HG03342 (cell line): Measurements from ENCODE around the gene USP4.
"Not testable (repeated sequence)": the region's sequence is repeated elsewhere in the genome, so short reads cannot be mapped to it uniquely, and the experiment has no call there.

Source experiments
- ATAC-seq: cut with Tn5 transposase; IDR thresholded peaks from one replicate; pipeline ENCODE4 v1.9.1; 2021; ENCODE audit warnings: mild to moderate bottlenecking, moderate library complexity; ENCODE audit not compliant: unreplicated experiment

Gene USP4, protein sequence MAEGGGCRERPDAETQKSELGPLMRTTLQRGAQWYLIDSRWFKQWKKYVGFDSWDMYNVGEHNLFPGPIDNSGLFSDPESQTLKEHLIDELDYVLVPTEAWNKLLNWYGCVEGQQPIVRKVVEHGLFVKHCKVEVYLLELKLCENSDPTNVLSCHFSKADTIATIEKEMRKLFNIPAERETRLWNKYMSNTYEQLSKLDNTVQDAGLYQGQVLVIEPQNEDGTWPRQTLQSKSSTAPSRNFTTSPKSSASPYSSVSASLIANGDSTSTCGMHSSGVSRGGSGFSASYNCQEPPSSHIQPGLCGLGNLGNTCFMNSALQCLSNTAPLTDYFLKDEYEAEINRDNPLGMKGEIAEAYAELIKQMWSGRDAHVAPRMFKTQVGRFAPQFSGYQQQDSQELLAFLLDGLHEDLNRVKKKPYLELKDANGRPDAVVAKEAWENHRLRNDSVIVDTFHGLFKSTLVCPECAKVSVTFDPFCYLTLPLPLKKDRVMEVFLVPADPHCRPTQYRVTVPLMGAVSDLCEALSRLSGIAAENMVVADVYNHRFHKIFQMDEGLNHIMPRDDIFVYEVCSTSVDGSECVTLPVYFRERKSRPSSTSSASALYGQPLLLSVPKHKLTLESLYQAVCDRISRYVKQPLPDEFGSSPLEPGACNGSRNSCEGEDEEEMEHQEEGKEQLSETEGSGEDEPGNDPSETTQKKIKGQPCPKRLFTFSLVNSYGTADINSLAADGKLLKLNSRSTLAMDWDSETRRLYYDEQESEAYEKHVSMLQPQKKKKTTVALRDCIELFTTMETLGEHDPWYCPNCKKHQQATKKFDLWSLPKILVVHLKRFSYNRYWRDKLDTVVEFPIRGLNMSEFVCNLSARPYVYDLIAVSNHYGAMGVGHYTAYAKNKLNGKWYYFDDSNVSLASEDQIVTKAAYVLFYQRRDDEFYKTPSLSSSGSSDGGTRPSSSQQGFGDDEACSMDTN

DNA sequence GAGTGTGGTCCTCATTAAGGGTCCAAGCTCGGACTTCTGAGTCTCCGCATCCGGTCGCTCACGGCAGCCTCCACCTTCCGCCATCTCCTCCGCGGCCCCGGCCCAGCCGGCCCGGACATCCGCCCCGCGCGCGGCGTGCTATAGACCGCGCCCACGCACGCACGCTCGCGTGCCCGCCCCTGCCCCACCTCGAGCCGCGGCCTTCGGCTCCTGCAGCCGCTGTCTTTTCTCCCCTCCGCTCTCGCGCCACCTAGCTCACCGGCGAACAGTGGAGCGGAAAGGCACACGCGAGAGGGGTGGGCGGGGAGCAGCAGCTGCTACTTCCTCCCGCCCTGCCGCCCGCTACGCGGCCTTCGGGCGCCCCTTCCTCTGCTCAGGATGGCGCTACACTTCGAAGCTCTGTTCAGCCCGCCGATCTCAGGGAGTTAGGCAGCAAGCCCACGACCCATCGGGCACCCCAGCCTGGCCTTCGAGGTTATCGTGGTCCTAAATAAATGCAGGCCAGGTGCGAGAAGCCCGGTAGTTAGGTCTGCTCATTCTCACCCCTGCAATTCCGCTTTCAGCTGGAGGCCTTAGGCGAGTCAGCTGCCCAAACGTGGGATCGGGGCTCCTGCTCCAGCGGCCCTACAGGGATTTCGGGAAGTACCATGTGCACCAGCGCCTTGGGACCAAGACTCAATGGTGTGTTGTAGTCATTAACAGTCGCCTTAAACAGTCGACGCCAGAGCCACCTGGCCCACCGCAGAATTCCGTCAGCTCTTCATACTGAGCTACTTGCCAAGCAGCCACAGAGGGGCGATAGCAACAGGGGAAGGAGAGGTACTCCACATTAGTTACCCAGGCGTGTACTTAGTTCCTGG, at the start of gene USP4:
USP4 (minus strand) TSS at position 113 of the 860 bp plus-strand sequence; CDS start at position 84, 29 bp downstream.
- ATAC-seq: peak; percentile 71

DNA sequence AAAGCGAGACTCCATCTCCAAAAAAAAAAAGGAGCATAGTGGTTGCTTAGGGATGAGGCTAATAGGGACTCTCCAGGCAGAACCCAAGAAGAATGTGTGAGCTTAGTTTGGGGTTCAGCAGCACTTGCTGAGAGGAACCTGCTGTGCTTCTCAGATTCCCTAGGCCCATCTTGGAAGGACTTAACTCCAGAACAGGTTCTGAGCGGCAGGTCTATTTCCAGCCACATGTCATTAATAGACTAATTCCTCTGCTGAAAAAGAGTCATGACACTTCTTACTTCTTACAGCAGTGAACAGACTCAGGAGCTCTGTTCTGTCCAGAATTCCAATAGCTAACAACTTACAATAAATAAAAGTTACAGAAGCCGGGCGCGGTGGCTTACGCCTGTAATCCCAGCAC, 49.4 kb upstream of the USP4 start:
- ATAC-seq: no peak

DNA sequence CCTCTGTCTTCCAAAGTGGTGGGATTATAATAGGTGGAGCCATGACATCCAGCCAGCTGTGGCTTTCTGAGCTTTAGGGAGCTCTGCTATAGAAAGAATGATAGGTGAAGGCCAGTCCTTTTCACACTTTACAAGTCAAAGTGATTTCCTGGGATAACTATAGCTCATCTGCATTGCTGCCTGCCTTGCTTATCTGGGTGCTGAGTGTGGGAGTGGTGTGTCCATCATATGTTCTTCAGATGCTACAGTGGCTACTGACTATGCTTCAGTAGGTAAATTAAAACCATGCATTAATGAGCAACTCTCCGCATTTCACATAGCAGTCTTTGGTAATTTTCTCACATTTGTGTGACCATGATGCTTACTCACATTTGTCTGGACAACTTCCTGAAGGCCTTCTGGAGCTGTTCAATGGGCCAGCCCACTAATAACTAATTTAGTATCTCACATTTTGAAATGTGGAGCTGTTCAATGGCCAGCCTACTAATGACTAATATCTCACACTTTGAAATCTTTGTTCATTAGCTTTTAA, 48.5 kb upstream of the USP4 start:
- ATAC-seq: no peak

DNA sequence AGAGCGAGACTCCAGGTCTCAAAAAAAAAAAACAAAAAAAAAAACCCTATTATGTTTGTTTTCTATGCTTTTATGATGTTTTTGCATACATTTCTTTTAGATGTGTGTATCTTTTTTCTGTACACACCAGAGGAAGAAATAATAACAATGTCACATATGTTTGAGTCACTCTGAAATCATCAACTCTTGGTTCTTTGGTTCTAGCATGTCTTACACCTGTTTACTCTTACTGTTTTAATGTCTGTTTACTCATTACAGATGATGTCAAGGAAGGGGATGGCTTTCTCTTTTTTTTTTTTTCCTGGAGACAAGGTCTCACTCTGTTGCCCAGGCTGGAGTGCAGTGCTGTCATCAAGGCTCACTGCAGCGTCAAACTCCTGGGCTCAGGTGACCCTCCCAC, 47.9 kb upstream of the USP4 start:
- ATAC-seq: no peak

DNA sequence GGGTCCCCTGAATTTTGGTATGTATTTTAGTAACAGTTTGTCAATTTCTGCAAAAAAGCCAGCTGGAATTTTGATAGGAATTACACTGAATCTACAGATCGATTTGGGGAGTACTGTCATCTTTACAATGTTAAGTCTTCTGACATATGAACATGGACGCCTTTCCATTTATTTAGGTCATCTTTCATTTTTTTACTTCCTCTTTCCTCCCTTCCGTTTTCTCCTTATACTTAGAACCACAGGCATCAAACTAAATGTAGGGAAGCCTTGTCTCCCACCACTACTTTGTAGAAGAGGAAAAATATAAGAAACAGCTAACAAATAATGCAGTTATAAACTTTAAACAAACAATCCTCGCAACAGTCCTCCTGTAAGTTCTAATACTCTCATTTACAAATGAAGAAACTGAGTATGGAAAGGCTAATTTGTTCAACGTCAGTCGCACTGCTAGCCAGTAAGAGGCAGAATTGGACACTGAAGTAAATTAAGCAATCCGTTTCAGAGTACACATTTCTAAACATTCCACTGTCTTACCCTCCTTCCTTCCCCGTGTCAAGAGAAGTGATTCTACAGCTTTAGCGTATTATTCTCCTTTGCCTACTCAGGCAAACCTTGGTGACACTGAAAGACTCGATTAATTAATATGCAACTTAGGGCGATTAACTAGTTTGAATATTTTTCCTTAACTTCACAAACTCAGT, 46.4 kb upstream of the USP4 start:
- no peak for ATAC-seq

DNA sequence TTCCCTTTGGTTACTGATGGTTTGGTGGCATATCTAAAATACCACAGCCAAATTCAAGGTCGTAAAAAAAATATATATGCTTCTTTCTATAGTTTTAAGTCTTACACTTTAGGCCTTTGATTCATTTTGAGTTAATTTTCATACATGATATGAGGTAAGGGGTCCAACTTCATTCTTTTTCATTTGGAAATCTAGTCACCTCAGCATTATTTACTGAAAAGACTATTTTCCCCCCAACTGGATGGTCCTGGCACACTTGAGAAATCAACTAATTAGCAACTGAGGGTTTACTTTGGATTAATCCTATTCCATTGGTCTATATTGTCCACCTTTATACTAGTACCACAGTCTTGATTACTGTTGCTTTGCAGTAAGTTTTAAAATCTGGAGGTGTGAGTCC, 45.8 kb upstream of the USP4 start:
- ATAC-seq: no peak

DNA sequence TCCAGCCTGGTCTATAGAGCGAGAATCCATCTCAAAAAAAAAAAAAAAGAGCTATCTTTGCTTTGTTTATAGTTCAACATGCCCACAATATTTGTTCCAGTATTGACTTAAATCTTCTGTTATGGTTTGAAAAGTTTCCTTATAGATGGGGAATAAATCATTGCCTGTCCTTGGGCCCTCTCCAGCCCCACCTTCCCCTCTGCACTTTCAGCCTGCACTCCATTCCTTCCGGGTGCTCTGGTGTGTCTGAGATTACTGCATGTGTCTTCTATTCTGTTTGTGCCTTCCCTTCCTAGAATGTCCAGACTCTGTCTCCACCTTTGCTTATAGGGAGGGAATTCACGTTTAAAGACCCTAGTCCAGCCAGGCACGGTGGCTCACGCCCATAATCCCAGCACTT, 43.5 kb upstream of the USP4 start:
- ATAC-seq: no peak

DNA sequence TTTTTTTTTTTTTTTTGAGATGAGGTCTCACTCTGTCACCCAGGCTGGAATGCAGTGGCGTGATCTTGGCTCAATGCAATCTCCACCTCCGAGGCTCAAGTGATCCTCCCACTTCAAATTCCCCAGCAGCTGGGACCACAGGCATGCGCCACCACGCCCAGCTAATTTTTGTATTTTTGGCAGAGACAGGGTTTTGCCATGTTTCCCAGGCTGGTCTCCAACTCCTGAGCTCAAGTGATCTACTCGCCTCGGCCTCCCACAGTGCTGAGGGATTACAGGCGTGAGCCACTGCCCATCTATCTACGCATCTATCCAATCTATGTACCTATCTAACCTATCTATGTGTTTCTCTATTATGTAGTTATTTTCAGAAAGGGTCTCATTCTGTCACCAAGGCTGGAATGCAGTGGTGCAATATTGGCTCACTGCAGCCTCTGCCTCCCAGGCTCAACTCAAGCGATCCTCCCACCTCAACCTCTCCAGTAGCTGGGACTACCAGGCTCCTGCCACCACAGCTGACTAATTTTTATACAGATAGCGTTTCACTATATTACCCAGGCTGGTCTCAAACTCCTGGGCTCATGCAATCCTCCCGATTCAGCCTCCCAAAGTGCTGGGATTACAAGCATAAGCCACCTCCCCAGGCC, 38.5 kb upstream of the USP4 start:
- no peak for ATAC-seq

DNA sequence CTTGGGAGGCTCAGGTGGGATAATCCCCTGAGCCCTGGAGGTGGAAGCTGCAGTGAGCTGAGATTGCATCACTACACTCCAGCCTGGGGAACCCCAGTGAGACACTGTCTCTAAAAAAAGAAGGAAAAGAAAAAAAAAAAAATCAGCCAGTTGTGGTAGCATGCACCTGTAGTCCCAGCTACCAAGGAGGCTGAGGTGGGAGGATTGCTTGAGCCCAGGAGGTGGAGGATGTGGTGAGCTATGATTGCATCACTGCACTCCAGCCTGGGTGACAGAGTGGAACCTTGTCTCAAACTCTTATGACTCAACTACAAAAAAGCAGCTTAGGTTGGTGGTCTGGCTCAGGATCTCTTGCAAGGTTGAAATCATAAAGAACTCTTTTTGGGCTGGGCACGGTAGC, 37.6 kb upstream of the USP4 start:
- no peak for ATAC-seq

DNA sequence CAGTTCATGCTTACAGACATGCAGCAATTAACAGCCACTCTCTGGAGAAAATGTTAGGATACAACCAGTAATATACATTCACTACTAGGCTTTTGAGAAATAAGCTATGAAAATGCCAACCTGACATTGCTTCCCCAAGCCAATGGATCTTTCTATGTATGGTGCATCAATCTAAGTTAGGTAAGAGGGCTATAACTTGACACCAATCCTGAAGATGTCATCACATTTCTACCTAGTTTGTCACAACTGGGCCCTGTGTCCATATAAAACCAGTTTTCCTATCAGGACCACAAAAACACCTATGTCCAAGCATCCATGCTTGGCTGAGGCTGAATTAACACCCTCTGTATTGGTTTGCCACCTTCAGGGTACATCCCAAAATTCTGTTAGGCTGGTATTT, 32.1 kb upstream of the USP4 start:
- ATAC-seq: no peak

DNA sequence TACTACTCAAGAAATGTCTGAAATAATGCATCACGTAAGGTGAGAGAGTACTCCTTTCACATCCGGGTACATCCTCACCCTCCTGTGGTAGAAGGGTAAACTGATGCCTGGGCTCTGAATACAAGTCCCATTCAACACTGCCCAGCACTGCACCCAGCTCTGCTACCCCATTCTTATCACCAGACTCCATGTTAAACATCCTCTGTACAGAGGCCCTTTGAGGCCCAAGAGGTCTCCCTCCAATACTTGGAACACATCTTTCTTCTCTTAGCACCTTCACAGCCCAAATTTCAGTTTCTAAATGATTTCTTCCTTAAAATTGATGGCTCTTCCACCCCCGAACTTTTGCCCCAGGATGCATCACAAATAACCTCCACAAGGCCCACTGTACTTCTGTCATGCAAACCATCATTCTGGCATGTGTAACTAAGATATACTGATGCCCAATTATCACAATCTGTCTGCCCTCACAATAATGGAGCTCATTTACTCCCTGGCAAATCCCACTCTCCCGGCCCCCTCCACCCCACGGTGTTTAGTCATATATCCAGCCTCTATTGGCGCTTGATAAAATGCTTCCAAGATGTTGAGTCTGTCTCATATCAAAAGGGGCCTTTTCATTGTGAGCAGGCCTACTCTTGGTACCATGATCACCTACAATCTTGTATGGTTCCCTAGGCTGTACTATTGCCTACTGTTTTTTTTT, 30.9 kb upstream of the USP4 start:
- ATAC-seq: no peak

DNA sequence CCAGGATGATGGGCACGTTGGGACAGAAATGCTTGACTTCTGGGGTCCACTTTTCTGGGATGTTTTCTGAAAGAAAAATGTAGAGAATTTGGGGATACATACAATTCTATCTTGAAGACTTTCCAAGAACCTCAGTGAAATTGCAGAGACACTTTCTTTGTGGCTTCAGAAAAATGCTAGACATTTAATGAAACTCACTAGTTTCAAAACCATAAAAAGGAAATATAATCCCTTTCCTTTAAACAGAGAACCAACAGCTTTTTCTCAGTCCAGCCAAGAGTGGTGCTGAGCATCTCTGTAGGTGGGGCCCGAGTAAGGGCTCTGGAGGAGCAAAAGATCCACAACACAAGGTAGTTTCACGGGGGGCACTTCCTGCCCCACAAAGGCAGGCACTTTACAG, 22.7 kb upstream of the USP4 start:
- ATAC-seq: no peak

DNA sequence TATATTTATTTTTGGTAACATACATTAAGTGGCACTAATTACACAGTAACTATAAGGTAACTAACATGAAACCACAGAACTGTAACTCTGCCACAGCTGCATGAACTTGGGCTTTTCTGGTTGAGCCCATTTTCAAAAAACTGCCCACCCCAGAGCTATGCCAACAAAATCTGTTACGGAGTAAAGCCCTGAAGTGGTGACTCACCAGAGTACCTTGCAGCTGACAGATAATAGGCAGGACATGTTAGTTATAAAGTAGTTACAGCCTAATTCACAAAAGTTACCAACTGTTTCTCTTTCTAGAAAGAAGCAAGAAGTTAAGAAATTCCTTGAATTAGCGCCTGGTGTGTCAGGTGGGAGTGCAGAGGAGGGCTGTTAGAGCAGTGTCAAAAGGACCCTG, 19.8 kb upstream of the USP4 start:
- ATAC-seq: no peak

DNA sequence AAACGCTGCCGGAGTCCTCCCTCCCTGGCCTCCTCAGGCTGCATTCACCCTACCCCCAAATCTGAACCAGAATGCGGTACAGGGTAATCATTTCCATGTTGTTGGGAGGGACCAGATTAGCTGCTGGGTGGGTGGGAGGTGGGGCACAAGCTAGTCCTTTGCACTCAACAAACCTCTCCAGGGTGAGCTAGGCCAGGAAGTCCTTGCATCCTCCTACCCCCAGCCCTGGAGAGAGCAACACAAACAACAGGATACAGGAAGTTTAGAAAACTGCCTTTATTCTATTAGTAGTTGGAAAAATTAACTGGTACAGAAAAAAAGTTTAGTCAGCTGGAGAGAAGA, 19.0 kb upstream of the USP4 start:
- no peak for ATAC-seq

DNA sequence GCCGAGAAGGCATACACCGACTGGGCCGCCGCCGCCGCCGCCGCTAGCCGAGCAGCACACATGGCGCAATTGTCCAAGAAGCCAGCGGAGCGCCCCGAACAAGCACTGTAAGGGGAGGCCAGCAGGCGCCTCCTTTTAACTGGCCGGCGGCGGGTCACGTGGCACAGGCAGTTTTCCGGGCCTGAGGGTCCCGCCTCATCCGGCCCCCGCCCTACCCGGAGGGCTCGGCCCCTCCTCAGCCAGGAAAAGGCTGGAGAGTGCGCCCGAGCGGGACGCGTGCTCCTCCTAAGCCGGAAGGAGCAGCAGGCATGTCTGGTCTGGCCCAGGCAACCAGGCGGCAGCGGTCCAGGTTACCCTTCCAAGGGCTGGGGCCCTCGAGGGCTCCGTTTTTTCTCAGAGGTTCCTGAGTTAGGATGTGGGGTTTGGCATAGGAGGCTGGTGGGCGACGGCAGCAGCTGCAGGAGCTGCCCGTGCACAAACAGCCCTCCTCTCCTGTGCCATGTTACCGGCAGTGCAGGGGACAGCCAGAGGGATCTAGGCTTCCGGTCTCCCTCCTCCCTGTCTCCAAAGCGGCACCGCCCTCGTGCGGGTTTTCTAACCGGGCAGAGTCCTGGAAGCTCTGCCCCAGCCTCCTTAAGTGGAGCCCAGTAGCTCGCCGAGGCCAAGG, 18.5 kb upstream of the USP4 start, which contains the start of gene GPX1:
GPX1 (minus strand) TSS at position 137 of the 667 bp plus-strand sequence; CDS start at position 62, 75 bp downstream.
- ATAC-seq: peak; percentile 71

DNA sequence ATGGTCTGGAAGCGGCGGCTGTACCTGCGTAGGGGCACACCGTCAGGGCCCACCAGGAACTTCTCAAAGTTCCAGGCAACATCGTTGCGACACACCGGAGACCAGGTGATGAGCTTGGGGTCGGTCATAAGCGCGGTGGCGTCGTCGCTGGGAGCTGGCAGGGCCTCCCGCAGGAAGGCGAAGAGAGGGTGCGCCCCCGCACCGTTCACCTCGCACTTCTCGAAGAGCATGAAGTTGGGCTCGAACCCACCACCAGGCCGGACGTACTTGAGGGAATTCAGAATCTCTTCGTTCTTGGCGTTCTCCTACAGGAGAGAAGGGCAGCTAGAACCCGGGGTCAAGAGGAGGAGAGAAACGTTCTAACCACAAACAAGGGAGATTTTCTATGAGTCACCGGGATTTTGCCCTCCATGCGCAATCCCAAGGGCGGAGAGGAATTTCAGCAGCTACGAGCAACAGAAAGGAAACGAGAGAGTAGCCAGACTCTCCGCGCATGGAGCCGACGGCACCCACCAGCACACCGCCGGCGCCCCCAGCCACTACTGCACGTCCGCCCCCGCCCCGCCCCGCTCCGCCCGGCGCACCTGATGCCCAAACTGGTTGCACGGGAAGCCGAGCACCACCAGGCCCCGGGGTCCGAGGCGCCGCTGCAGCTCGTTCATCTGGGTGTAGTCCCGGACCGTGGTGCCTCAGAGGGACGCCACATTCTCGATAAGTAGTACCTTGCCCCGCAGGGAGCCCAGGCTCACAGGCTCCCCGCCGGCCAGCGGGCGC, 17.8 kb upstream of the USP4 start:
- peak; percentile 23 for ATAC-seq

DNA sequence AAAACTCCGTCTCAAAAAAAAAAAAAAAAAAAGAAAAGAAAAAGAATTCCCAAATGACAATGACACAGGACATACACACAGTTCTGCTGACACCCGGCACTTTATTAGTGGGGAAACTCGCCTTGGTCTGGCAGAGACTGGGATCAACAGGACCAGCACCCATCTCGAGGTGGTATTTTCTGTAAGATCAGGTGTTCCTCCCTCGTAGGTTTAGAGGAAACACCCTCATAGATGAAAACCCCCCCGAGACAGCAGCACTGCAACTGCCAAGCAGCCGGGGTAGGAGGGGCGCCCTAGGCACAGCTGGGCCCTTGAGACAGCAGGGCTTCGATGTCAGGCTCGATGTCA, 17.2 kb upstream of the USP4 start:
- not testable (repeated sequence) for ATAC-seq
